ENCODE data around the gene ARMH3.

ARMH3 gene

DNA sequence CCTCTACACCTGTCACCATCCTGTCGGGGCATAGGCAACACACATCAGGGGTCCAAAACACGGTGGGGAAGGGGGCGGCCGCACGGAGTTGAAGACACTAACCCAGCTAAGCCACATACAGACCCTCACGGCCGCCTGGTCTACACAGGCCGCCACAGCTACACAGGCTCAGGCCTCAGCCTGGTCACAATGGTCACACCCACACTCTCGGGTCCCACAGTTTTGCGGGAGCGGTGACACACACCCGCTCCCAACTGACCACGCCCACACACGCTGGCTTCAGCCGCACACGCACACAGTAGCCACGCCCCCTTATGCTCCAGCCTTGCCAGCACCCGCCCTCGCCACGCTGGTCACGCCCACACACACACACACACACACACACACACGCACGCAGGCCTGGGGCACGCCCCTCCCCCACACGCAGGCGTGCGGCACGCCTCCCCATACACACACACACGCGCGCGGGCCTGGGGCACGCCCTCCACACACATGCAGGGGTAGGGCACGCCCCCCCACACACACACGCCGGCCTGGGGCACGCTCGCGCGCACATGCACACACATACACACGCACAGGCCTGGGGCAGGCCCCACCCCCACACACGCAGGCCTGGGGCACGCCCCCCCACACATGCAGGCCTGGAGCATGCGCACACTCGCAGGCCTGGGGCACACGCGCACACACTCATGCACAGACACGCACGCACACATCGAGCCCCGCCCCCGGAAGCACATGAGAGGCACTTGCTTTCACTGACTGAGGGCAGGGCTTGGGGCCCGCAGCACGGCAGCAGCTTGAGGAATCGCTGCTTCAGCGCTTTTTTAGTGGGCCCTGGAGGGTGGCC, 225.4 kb downstream of the ARMH3 start:
- DNase-seq (ENCODE audit: low read depth): peak; percentile 91

GRCh38 chr10:101829561-101830315, 226.2 kb downstream of the ARMH3 start:
- peak; percentile 50 for DNase-seq (ENCODE audit: low read depth)

DNA sequence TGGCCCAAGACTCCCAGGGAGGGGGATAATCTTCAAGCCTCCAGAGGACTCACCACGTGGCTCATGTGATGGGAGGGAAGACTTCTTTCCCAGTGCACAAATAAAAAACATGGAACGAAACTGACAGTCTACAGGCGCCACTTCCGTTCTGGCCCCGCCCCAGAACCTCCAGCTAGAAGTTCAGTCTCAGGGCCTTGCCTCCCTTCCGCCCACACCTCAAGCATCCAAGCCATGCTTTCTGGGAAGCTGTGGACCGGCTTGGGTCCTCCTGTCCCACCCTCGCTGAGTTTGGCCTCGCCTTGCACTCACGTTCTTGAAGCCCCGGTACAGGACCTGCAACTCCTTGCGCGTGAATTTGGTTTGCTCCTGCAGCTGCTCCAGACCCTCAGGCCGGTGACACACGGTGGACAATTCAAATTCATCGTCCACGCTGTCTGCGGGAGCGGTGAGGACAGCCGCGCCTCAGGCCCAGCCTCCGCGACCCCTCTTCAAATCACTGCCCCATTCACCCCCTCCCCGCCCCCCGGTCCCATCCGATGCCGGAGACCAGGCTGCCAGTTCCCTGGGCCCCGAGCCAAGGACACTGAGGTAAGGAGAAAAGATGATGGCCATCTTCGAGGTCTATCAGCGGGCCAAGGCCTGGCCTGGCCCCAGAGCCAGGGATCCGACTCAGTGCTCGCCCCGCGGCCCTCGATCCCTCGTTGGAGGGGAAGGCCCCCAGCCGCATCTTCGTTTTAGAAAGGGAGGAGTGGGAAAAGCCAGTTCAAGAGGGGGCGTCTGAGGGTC, 227.0 kb downstream of the ARMH3 start:
- DNase-seq (ENCODE audit: low read depth): no peak

- no peak for DNase-seq (ENCODE audit: low read depth)
These were observed 227.9 kb downstream of the ARMH3 start for GRCh38 chr10:101827919-101828600.

DNA sequence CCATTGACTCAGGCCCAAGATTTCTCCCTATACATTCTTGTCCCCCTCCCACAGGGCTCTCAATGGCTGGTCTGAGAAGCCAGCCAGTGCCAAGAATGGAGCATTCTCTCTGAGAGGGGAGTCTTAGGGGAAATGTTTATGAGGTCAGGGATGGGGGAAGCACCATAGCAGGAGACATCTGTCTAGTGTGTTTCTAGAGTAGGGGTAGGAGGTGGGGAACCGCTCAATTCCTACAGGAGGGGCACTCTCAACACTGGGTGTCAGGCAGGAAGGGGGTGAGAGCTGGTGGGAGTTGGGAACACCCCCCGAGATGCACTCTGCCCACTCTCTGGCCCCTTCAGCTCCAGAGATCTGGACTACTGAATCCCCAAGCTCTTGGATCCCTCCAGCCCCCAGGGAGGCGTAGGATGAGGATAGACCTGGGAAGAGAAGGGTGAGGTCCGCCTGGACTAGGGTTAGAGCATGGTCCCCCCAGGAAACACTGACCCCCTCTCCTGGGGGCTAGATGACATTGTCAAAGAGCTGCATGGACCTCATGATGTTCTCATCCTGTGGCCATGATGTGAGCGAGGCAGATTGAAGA, 229.0 kb downstream of the ARMH3 start:
- DNase-seq (ENCODE audit: low read depth): no peak

- DNase-seq (ENCODE audit: low read depth): no peak
These were observed 231.2 kb downstream of the ARMH3 start for GRCh38 chr10:101824736-101825135.

- peak; percentile 15 for DNase-seq (ENCODE audit: low read depth)
These were observed 236.9 kb downstream of the ARMH3 start for GRCh38 chr10:101818872-101819633.

GRCh38 chr10:101818119-101818871, 237.7 kb downstream of the ARMH3 start, which contains the start of gene OGA:
OGA (minus strand) TSS chr10:101818444; CDS start chr10:101818022, 422 bp downstream.
- DNase-seq (ENCODE audit: low read depth): peak; percentile 97

DNA sequence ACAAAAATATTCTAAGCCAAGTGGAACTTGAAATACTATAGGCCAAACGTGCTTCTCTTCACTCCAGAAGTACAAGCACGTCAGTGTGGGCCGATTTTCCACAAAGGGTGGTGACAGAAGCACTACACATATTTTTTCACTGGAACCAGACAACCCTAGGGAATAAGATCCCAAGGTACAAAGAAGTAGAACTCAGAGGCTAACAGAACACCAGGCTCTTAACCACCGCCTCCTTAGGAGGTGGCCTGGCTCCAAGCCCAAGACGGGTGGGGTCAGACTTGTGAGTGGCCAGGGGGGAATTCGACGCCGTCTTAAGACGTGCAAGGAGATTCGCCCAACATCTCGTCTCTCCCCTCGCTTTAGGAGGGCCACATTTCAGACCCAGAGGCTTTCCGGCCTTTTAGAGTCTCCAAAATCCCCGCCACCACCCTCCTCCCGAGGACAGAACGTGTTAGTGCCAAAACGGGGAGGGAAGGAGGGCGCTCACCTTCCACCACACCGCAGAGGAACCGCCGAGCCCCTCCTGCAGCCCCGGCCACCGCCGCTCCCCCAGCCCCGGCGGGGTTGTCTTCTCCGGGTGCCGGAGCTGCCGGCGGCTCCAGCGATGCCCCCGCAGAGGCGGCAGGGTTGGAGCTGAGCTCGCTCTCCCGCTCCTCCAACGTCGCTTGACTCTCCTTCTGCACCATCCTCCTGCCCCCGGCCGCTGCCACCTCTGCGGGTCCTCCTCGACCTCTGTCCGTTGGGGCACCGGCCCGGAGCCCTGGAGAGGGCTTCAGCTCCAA, 238.4 kb downstream of the ARMH3 start:
- DNase-seq (ENCODE audit: low read depth): no peak

DNA sequence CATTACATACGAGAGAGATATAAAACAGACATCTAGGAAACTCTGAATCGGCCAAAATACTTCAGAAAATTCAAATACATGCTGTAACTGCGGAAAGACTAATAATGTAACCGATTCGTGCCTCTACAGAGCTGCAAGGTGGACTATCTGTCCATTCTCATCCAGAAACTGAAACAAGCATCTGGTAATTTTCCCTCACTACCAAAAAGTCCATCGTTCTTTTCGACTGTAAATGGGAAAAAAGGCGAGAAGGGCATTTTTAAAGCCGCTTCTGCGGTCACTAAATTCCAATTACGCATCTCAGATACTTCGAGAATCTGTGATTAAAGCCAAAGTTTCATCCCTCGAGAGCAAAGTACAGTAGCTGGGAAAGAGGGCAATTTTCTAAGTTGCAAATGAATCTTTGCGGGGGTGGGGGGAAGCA, 239.0 kb downstream of the ARMH3 start:
- DNase-seq (ENCODE audit: low read depth): no peak

GRCh38 chr10:101816376-101816775, 239.6 kb downstream of the ARMH3 start:
- DNase-seq (ENCODE audit: low read depth): no peak

- no peak for DNase-seq (ENCODE audit: low read depth)
These were observed 241.4 kb downstream of the ARMH3 start for GRCh38 chr10:101814466-101815071.

DNA sequence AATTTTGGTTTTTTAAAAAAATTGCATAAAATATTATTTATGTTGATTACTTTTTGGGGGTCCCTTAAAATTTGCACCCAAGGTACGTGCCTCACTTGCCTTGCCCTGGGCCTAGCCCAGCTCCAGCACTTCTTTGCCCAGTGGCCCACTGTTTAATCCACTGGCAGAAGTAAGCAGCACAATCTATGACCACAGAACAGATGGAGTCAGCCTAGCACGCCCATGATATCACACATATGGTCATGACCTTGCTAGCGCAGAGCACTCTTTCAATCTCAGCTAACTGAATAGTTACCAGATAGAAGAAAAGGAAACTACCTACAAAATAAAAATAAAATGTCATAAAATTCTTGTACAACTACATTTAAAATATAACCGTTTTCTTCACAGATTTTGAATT, 243.4 kb downstream of the ARMH3 start:
- DNase-seq (ENCODE audit: low read depth): no peak

GRCh38 chr10:101807158-101807557, 248.8 kb downstream of the ARMH3 start:
- DNase-seq (ENCODE audit: low read depth): no peak

DNA sequence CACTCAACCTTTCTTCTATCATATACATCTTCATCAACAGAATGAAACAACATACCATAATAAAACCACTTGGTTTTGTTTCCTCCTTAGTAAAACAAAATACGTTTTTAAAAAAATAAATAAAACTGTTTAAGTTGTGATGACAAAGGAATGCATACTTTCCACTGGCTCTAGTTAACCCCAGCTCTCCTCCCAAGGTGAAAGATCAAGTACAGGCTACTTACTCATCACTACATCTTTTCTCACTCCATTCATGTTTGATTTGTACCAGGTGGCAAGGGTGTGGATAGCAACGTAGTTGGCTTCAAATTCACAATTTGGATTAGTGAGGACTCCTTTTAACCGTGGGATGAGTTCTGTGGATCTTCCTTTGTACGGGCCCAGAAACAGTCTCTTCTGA, 252.5 kb downstream of the ARMH3 start:
- no peak for DNase-seq (ENCODE audit: low read depth)

DNA sequence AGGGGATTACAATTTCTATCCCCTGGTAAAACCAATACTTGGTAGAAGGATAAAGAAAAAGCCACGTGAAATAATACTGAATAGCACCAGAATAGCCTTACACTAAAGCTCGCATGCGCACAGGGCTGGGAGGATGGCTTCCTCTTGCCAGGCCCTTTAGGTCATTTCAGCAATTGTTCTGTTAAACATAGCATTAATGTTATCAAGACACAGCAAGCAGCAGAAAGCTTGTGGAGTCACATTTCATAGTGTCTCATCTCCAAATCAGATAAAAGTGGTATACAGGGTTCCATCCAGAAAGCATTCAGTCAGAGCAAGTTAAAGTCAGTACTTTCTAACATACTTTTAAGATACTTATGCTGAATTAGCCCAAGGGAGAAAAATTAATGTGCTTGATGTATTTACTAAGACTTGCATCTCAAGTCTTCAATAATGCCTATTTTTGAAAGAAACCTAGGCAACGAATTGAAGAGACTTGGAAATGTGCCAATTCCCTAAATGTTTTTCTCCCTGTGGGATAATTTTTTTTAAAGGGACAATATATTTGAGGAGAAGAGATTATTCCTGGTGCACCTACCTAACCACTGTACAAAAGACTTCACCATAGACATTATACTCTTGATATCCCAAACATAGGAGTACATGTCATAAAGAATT, 258.4 kb downstream of the ARMH3 start:
- no peak for DNase-seq (ENCODE audit: low read depth)
